A673 (cell line): Measurements from ENCODE around the gene ERICH2. TPM values are rescaled to one million over a fixed set of nuclear protein-coding genes. Genes with fewer than 3 reads are reported as not detected.

Experiments used
- BruUV-seq: library from RNA; stranded (reverse); fragments of 400-500 nt; replicated peaks from 2 replicates; lab custom pipeline; 2021; lab: Mats Ljungman, UMichigan
- CTCF ChIA-PET: fragments of 300-600 bp; sonication (Branson Sonifier 250); formaldehyde crosslinking; loops from one replicate; lab custom pipeline; 2022; ENCODE audit warnings: antibody characterized with exemption; lab: Charles Lee
- POLR2A ChIA-PET: fragments of 300-600 bp; sonication (Branson Sonifier 250); formaldehyde crosslinking; loops from one replicate; lab custom pipeline; 2022; ENCODE audit warnings: antibody characterized with exemption; ENCODE audit not compliant: low non-redundant PET; lab: Charles Lee
- DNase-seq: peaks from one replicate; pipeline ENCODE4 v3.0.0-alpha.2; 2015; ENCODE audit warnings: low spot score
- H3K27ac ChIP-seq: fragments of 200-600 bp; sonication (generic); 2 replicates; pipeline ENCODE4 v1.5.1; 2016; ENCODE audit warnings: mixed run types, low read depth, mild to moderate bottlenecking, mixed read lengths, antibody characterized with exemption, low read length; ENCODE audit not compliant: poor library complexity, severe bottlenecking
- H3K27me3 ChIP-seq: fragments of 200-600 bp; sonication (generic); replicated peaks from 2 replicates; pipeline ENCODE4 v1.6.1; 2017; ENCODE audit warnings: mixed run types, low read depth, mild to moderate bottlenecking, mixed read lengths, antibody characterized with exemption, low read length; ENCODE audit not compliant: insufficient read depth, poor library complexity
- H3K36me3 ChIP-seq: fragments of 200-600 bp; sonication (generic); 2 replicates; pipeline ENCODE4 v1.6.1; 2016; ENCODE audit warnings: mixed run types, mild to moderate bottlenecking, mixed read lengths, antibody characterized with exemption, low read length; ENCODE audit not compliant: insufficient read depth, poor library complexity, severe bottlenecking
- H3K4me1 ChIP-seq: fragments of 200-600 bp; sonication (generic); 2 replicates; pipeline ENCODE4 v1.6.1; 2017; ENCODE audit warnings: mixed run types, mild to moderate bottlenecking, mixed read lengths, antibody characterized with exemption, low read length; ENCODE audit not compliant: insufficient read depth, poor library complexity, severe bottlenecking
- H3K4me3 ChIP-seq: fragments of 200-600 bp; sonication (generic); 2 replicates; pipeline ENCODE4 v1.5.1; 2016; ENCODE audit warnings: low read depth, mixed run types, mild to moderate bottlenecking, mixed read lengths, low read length; ENCODE audit not compliant: poor library complexity, severe bottlenecking
- H3K9me3 ChIP-seq: fragments of 200-600 bp; sonication (generic); 2 replicates; pipeline ENCODE4 v1.6.1; 2016; ENCODE audit warnings: mixed run types, low read depth, mild to moderate bottlenecking, mixed read lengths, antibody characterized with exemption, low read length; ENCODE audit not compliant: poor library complexity, severe bottlenecking
- EZH2 ChIP-seq: fragments of 200-600 bp; sonication (generic); IDR thresholded peaks from 2 replicates; pipeline ENCODE4 v1.6.1; 2017; ENCODE audit warnings: borderline replicate concordance, low read depth, mild to moderate bottlenecking, mixed read lengths, antibody characterized with exemption, low read length; ENCODE audit not compliant: poor library complexity, severe bottlenecking
- intact Hi-C: fragments of 100-400 bp; cut with micrococcal nuclease; formaldehyde crosslinking; loops from one replicate; pipeline ENCODE4 v1.10.0; 2022; ENCODE audit not compliant: unreplicated experiment
- total RNA-seq: library from RNA; stranded (reverse); gene quantifications from 2 replicates; pipeline ENCODE4 v1.2.3, GENCODE V29; 2021
- TF ChIP-seq, protein P1 (sequence below): fragments of 300-800, 200-600 bp; sonication (generic); conservative IDR thresholded peaks from 2 replicates; pipeline ENCODE4 v1.5.1; 2017; ENCODE audit warnings: low read depth, mild to moderate bottlenecking, antibody characterized with exemption, low read length, moderate library complexity, mixed read lengths

Gene ERICH2
- total RNA-seq, 1 experiment from 2014 or later: not detected

DNA sequence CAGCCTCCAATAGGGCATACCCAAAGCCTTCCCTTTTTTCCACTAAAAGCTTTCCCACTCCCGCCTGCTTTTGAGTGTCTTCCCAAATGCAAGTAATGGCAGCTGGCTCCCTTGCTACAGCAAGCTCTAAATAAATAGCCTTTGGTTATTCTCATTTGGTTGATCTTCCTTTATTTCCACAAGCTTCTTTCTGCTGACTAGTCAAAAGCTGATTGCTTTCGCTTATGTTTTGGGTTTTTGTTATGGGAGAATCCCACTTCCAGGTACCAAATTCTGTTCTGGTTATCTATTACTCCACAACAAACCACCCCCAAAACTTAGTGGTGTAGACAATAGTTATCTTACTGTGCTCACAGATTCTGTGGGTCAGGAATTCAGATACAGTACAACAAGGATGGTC is 32.8 kb upstream of the ERICH2 start:
- intact Hi-C loops: no loop called here
- ChIA-PET CTCF (no interaction called here), POLR2A (interaction anchor here (0.5 kb wide), 1 partner anchor 975 kb away, joined by 3 read pairs; no protein-coding TSS in a partner anchor)
- BruUV-seq: no TSS peak
- Histone ChIP-seq H3K9me3 (no peaks in the 10 kb centered on the region), H3K36me3 (no peaks in the 10 kb centered on the region), H3K27ac (no peak overlapping the region), H3K4me3 (no peak overlapping the region), H3K4me1 (no peaks in the 10 kb centered on the region), H3K27me3 (peaks cover 24% of the 10 kb centered on the region)
- DNase-seq: no peak
- TF ChIP-seq, protein P1, sequence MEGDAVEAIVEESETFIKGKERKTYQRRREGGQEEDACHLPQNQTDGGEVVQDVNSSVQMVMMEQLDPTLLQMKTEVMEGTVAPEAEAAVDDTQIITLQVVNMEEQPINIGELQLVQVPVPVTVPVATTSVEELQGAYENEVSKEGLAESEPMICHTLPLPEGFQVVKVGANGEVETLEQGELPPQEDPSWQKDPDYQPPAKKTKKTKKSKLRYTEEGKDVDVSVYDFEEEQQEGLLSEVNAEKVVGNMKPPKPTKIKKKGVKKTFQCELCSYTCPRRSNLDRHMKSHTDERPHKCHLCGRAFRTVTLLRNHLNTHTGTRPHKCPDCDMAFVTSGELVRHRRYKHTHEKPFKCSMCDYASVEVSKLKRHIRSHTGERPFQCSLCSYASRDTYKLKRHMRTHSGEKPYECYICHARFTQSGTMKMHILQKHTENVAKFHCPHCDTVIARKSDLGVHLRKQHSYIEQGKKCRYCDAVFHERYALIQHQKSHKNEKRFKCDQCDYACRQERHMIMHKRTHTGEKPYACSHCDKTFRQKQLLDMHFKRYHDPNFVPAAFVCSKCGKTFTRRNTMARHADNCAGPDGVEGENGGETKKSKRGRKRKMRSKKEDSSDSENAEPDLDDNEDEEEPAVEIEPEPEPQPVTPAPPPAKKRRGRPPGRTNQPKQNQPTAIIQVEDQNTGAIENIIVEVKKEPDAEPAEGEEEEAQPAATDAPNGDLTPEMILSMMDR: no peak
- no peak for TF ChIP-seq EZH2

DNA sequence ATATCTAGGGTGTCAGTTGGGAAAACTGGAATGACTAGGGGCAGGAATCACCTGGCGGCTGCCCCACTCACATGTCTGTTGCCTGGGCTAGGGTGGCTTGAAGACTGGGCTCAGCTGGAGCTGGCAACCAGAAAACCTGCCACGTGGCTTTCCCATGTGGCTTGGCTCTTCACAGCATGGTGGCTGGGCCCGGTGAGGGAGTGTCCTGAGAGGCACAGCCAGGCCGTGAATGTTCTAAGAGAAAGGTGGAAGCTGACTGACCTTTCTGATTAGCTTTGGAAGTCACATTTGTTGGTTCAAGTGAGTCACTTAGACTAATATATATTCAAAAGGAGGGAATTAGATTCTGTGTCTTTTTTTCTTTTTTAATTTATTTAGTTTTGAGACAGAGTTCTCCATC is 32.4 kb upstream of the ERICH2 start:
- ChIA-PET CTCF (no interaction called here), POLR2A (interaction anchor here (0.5 kb wide), 1 partner anchor 975 kb away, joined by 3 read pairs; no protein-coding TSS in a partner anchor)
- Histone ChIP-seq H3K9me3 (no peaks in the 10 kb centered on the region), H3K4me3 (no peak overlapping the region), H3K27me3 (peaks cover 24% of the 10 kb centered on the region), H3K4me1 (no peaks in the 10 kb centered on the region), H3K27ac (no peak overlapping the region), H3K36me3 (no peaks in the 10 kb centered on the region)
- BruUV-seq: no TSS peak
- intact Hi-C loops: no loop called here
- no peak for DNase-seq
- no peak for TF ChIP-seq EZH2
- TF ChIP-seq, protein P1: no peak

DNA sequence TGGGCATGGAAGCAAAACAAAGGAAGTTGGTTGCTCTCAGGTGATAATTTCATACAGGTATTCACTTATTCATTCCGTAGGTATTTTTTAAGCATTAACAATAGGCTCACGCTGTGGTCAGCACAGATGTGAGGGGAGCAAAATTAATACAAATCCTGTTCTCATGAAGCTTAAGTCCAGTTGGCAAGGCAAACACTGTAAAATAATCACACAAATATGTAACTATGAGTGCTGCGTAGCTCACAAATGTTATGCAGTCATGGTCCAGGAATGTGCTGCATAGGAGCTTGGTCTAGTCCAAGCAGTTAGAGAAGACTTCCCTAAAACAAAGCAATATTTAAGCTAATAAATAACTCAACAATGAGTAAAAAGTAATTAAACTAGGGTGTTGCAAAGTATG is 31.1 kb upstream of the ERICH2 start:
- no TSS peak for BruUV-seq
- Histone ChIP-seq H3K4me3 (no peak overlapping the region), H3K4me1 (no peaks in the 10 kb centered on the region), H3K36me3 (no peaks in the 10 kb centered on the region), H3K9me3 (no peaks in the 10 kb centered on the region), H3K27ac (no peak overlapping the region), H3K27me3 (peaks cover 20% of the 10 kb centered on the region)
- TF ChIP-seq, protein P1: no peak
- no peak for TF ChIP-seq EZH2
- no peak for DNase-seq
- CTCF ChIA-PET: no interaction called here
- intact Hi-C loops: no loop called here
- POLR2A ChIA-PET: no interaction called here
